Inflammatory macrophage (primary cell): ENCODE results near the gene FAM20B.
"Not testable (repeated sequence)": the region's sequence is repeated elsewhere in the genome, so short reads cannot be mapped to it uniquely, and the experiment has no call there.

Experiments used
- DNase-seq, 2 donors: peaks; one replicate each; pipeline ENCODE4 v3.0.0-alpha.2; 2020 to 2022

Gene FAM20B

GRCh38 chr1:179023946-179024650 is 1.6 kb upstream of the FAM20B start:
- no peak for DNase-seq

DNA sequence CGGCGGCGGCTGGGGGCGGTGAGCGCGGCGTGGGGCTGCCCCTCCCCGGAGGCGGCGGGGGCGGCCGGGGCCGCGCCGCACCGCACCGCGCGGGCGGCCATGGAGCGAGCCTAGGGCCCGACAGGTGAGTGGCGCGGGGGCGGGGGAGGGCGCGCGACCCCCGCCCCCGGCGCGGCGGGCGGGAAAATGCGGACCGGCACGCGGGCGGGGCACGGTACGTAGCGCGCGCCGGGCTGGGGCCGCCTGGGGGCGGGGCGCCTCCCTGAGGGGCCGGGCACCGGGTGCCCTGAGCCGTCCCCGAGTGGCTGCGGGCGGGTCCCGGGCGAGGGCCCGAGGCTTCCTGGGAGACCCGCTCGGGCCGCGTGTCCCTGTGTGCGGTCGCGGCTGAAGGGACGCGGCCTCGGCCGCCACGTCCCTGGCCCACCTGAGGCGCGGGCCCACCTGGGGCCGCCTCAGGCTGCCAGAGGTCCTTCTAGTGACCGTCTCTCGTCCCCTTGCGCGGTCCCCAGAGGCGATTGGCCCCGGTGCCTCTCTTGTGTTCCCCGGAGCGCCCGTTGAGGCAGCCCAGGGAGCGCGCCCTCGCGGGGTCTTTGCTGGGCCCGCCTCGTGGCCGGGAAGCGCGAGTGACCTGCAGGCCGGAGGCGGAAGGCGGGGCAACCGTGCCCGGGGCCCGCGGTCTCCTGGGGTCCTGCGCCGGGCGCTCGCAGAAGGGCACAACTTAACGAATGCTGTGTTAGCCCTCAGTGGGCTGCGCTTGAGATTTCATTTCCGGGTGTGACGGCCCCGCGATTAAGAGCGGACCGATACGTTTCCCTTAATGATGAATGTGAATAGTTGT is 500 bp downstream of the FAM20B start:
- peak; percentile 57 to 70 for DNase-seq

GRCh38 chr1:179026813-179027669 is 1.3 kb downstream of the FAM20B start:
- DNase-seq, result peak; percentile 13 to 18

- no peak for DNase-seq
These were observed 3.6 kb downstream of the FAM20B start for GRCh38 chr1:179029321-179029759.

GRCh38 chr1:179030130-179030529 is 4.4 kb downstream of the FAM20B start:
- DNase-seq, result no peak

DNA sequence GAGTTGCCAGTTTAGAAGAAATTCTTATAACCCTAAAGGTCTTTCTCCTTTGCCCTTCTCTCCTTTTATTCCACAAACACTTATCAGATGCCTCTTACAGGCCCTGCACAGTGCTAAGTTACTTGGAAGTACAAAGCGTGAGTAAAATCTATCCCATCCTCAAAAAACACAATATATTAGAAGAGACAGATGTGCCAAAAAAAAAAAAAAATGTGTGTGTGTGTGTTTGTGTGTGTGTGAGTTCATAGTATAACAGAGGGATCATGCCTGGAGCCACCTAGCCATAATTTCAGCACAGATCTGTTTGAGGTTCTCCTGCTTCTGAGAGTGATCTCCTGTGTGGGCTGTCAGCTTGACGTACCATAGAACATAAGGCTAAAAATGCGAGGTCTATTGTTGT is 5.0 kb downstream of the FAM20B start:
- no peak for DNase-seq

DNA sequence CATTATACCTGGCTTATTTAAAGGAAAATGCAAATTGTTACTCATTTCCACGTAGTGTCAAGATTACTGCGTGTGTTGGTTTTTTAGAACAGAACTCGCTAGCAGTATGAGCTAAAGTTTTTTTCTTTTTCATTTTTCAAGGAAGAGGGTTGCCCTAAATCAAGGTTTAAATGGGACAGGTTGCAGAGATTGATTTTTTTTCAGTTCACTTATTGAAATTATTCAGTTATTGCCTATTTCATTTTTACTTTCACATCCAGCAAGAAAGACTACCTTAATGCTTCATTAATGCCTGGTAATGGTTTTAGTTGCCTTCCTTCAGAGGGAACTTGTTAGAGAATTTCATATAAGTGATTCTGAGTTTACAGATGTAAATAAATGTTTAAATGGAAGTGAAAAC is 5.6 kb downstream of the FAM20B start:
- no peak for DNase-seq

- DNase-seq, result peak in 1 of 2 donors; percentile 11
These were observed 6.3 kb downstream of the FAM20B start for GRCh38 chr1:179031855-179032513.

DNA sequence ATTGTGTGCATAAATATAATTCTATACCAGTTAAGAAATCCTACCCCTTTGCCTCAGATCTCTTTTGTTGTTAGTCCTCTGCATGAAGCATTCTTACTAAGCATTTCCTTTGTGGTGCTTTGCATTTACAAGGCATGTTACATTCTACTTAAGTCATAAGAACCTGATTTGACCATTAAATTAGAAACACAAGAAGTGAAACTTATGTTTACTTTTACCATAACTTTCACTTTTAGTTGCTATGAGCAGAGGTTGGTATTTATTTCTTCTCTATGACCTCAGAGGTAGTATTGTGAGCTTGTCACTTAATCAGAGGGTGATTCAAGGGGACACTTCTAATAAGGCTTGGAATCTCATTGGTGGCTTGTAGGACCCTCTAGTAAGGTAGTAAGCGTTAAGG is 9.0 kb downstream of the FAM20B start:
- DNase-seq, result peak; percentile 7 to 66

DNA sequence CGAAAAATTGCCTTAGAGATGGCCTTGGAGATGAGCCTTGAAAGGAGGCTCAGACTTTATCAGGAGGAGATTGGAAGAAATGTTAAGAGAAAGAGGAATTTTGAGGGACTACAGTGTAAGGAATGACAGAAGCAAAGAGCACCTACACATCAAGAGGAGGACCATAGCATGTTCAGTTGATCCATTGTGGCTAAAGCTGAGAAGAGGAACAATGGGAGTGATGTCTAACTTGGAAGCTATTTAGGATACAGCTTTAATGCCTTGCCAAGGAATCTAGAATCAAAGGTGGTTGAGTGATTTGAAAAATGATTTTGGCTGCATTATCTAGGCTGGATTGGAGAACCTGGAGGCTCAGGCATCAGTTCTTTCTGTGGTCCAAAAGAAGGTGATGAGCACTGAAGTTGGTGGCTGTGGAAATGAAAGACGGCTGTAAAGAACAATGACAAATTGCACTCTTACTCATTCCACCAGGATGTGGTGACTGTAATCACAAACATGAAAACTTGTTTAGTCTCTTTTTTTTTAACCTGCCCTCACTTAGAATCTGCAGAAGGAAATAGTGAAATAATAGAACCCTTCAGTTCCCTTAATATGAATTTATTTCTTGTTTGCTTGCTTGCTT is 11.3 kb downstream of the FAM20B start:
- DNase-seq, result no peak

DNA sequence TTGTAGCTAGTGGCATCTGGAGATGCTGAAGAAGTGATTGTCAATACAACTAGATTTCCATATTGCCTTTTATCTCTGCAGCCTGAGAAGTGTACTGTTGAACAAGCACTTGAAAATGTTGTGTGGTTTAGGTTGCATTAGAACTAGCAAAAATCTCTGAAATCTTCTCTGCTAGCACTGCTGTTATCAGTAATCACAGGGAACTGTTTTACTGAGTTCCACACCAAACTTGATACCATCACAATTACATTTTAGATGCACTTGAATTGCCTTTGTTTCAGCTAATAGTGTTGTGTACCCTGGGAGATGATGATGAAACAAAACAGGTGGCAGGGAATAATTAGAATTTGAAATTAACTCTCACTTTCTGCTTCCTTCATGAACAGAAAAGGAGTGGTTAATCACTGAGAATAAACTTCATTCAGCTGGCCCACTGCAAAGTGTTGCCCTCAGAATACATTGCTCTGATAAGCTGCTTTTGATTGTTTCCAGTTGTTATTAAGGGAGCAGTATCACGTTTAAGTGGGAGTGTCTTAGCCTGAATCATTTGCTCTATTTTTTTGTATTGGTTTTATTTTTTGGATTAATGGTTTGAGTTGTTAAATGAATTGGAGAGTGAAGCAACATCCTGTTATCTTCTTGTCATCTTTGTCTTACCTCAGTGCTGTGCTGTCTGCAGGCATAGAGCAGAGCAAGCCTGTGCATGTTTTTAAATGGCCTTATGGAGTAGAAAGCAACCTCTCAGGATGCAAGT is 13.0 kb downstream of the FAM20B start:
- DNase-seq, result no peak

DNA sequence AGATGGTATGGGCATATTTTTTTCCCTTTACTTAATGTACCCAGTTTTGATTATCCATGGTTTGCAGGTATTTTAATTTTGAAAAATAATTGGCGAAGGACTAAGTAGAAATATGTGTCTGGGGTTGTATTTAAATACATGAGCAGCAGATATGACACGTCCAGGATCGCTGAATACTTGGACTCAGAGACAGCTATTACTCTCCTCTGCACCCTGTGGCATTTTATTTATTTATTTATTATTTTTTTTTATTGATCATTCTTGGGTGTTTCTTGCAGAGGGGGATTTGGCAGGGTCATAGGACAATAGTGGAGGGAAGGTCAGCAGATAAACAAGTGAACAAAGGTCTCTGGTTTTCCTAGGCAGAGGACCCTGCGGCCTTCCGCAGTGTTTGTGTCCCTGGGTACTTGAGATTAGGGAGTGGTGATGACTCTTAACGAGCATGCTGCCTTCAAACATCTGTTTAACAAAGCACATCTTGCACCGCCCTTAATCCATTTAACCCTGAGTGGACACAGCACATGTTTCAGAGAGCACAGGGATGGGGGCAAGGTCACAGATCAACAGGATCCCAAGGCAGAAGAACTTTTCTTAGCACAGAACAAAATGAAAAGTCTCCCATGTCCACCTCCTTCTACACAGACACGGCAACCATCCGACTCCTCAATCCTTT is 13.9 kb downstream of the FAM20B start:
- not testable (repeated sequence) for DNase-seq

DNA sequence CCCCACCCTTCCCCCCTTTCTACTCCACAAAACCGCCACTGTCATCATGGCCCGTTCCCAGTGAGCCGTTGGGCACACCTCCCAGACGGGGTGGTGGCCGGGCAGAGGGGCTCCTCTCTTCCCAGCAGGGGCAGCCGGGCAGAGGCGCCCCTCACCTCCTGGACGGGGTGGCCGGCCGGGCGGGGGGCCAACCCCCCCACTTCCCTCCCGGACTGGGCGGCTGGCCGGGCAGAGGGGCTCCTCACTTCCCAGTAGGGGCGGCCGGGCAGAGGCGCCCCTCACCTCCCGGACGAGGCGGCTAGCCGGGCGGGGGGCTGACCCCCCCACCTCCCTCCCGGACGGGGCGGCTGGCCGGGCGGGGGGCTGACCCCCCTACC is 14.5 kb downstream of the FAM20B start:
- DNase-seq, result not testable (repeated sequence)

DNA sequence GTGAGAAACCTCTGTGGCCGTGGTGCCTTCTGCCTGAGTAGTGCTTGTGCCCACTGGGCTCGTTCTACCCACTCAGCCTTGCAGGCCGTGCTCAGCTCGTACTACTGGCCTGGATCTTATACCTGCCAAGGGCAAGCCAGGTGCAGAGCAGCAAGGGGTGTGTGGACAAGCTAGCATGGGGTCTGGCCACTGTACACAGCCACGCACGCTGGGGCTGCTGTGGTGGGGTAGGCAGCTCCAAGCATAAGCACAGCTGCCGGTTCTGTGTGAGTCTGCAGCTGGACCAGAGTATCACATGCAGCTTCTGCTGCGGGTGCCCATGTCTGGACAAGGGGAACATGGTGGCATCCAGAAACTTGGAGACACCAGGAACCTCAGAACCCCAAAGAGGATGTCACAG is 16.4 kb downstream of the FAM20B start:
- DNase-seq, result no peak

DNA sequence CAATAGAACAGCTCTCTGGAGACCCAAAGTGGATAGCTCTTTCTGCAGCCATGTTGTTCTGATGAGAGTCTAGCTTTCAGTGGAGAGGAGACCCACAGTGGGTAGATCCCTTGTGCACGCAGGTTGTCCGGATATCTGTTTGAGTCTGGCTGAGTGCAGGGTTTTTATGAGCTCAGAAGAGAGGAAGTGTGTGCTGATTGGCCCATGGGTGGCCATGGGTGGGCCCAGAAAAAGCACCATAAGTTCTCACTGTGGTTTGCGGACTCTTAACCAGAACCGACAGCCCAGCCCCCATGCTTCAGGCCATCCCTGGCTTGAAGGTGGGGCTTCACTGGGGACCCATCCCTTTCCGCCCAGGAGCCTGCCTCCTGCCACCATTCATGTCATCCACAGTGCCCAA is 17.0 kb downstream of the FAM20B start:
- DNase-seq, result no peak

GRCh38 chr1:179043266-179043665 is 17.6 kb downstream of the FAM20B start:
- no peak for DNase-seq

GRCh38 chr1:179043907-179044306 is 18.2 kb downstream of the FAM20B start:
- no peak for DNase-seq

- no peak for DNase-seq
These were observed 21.3 kb downstream of the FAM20B start for GRCh38 chr1:179046808-179047635.

DNA sequence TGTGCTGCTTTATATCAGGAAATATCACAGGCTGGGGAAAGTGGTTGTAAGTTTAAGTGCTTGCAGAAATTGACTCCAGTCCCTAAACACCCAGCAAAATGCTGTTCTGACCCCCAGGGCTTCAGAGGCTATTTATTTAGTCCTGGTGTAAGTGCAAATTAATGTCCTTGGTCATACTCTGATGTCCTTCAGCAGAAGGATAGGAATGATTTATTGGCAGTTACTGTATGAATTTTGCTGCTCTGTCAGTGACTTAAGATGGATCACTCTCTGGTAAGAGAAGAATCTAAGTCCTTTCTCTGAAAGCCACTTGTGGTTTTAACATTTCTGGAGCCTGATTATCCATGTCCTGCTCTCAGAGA is 21.9 kb downstream of the FAM20B start:
- DNase-seq, result no peak
